SW 1271 (cell line): ENCODE measurements around the gene CPLX1.
A peak's percentile ranks its signal among the peaks of the same experiment; 100 is the strongest.
"Not testable (repeated sequence)": the region's sequence is repeated elsewhere in the genome, so short reads cannot be mapped to it uniquely, and the experiment has no call there.

Source experiments
- DNase-seq, 2 experiments: peaks; one replicate each; lab custom pipeline; 2025; lab: John Stamatoyannopoulos, UW

The CPLX1 gene

GRCh38 chr4:776743-777441 is 49.0 kb downstream of the CPLX1 start:
- no peak for DNase-seq

- not testable (repeated sequence) for DNase-seq
Measured at GRCh38 chr4:775485-775884, 50.4 kb downstream of the CPLX1 start.

- not testable (repeated sequence) for DNase-seq
Measured at GRCh38 chr4:774419-775092, 51.4 kb downstream of the CPLX1 start.

DNA sequence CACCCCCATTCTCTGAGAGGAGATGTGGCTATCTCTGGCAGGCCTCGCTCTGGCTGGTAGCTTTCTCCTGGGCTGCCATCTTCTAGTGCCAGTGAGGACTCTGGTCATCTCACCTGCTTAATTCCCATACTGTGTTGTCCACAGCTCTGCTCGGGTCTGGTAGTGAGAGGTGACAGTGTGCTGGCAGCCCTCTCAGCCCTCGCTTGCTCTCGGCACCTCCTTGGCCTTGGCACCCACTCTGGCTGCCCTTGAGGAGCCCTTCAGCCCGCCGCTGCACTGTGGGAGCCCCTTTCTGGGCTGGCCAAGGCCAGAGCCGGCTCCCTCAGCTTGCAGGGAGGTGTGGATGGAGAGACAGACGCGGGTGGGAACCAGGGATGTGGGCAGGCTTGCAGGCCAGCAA is 52.7 kb downstream of the CPLX1 start:
- DNase-seq: no peak

GRCh38 chr4:772776-773175 is 53.2 kb downstream of the CPLX1 start:
- no peak for DNase-seq

GRCh38 chr4:772118-772517 is 53.8 kb downstream of the CPLX1 start:
- DNase-seq: no peak

DNA sequence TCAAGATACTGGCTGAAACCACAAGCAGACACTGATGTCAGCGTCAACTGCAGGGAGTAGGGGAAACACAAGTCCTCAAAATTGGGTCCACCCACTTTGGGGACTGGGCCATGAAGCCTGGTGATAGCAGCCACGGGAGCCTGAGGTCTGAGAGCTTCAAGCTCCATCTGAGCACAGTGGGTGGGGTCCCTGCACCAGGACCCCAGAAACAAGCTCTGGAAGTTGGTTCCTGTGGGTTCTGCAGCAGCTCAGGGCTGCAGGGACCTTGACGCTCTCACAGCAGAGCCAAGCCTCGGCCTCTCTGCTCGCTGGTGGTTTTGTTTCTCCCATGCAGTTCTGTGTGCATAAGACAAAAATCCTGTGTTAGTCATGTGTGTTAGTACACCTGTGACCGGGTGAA is 54.5 kb downstream of the CPLX1 start:
- DNase-seq: no peak

DNA sequence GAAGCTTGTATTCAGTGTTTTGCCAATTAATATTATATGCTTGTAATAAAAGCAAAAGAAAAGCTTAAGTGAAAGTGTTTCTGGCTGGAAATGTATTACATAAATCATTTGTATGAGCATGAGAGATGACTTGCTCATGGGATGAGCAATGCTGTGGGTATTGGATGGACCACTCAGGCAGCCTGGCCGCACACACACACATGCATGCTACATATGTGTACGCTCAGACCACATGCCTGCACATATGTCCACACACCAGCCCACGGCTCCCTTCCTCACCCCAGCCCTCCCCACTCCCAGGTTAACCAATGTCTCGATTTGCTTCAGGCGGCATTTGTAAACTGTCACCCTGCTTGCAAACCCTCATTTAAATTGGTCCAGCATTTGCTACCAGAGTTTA is 55.9 kb downstream of the CPLX1 start:
- no peak for DNase-seq

GRCh38 chr4:769511-769910 is 56.4 kb downstream of the CPLX1 start:
- no peak for DNase-seq

GRCh38 chr4:768995-769394 is 56.9 kb downstream of the CPLX1 start:
- DNase-seq: no peak

- no peak for DNase-seq
Measured at GRCh38 chr4:768076-768475, 57.9 kb downstream of the CPLX1 start.

- DNase-seq: no peak
Measured at GRCh38 chr4:766559-767283, 59.2 kb downstream of the CPLX1 start.

GRCh38 chr4:766152-766515 is 59.8 kb downstream of the CPLX1 start:
- peak in 1 of 2 experiments; percentile 29 for DNase-seq

- no peak for DNase-seq
Measured at GRCh38 chr4:764405-765169, 61.3 kb downstream of the CPLX1 start.

DNA sequence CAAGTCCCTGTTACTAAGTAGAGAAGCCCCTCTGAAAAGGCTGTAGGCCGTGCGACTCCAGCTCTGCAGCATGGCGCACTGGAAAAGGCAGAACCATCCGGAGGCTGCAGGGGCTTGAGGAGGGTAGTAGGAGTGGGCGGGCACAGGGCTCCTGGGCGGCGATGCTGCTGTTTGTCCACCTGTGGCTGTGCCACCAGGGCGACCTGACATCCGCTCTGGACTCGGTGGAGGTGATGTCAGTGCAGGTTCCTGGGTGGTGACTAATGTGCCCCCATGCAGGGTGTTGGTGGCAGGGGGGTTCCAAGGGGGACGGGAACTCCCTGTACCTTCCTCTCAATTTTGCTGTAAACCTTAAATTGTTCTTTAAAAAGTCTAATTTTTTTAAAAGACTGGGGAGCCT is 62.0 kb downstream of the CPLX1 start:
- DNase-seq: no peak

DNA sequence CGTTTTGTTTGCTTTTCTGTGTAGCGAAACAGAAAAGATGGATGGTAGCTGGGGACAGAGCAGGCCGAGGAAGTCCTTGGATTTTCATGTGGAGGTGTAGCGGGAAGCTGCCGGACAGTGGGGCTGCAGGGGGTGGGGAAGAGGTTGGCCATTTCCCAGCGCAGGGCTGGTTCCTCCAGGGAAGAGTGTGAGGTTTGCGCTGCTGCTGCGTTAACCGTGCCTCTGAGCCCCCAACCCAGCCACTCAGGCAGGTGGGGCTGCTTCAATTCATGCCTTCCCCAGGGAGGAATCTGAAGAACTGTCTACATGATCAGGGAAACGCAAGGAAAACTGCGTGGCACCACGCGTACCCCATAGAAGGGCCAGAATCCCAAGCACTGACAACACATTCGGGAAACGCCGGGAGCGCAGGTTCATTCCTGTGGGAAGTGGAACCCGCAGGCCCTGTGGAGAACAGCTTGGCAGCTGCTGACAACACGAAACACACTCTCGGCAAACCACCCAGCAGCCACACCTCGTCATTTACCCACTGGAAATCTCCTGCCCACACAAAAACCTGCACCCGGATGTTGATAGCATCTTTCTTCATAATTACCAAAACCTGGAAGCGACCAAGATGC is 62.6 kb downstream of the CPLX1 start:
- DNase-seq: no peak

- peak in 1 of 2 experiments; percentile 25 for DNase-seq
Measured at GRCh38 chr4:762211-763190, 63.4 kb downstream of the CPLX1 start.

- DNase-seq: no peak
Measured at GRCh38 chr4:761739-762138, 64.2 kb downstream of the CPLX1 start.

GRCh38 chr4:761086-761485 is 64.8 kb downstream of the CPLX1 start:
- no peak for DNase-seq

- DNase-seq: no peak
Measured at GRCh38 chr4:760616-761015, 65.3 kb downstream of the CPLX1 start.

DNA sequence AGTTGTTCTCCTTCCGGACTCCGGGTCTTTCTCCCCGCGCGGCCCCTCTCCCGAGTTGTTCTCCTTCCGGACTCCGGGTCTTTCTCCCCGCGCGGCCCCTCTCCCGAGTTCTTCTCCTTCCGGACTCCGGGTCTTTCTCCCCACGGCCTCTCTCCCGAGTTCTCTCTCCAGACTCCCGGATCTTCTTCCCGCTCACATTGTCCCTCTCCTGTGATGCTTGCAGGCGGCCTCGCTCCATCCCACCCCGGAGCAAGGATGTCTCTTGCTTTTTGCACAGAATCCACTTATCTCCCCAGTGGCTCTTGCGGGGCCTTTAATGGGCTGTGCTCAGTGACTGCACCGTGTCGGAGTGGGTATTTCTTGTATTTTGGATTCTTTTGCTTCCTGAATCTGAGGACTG is 66.1 kb downstream of the CPLX1 start:
- not testable (repeated sequence) for DNase-seq
